Coronary artery (tissue), 2 donors: ENCODE measurements around the gene CACNA1S.

ENCODE experiments used
- DNase-seq: peaks from one replicate; pipeline ENCODE4 v3.0.0-alpha.2; 2017; ENCODE audit warnings: low spot score
- H3K27ac ChIP-seq, 2 donors: fragments of 200-600 bp; sonication (generic); one replicate each; pipeline ENCODE4 v1.5.1; 2016 to 2019
- H3K4me3 ChIP-seq: fragments of 200-600 bp; sonication (generic); 2 replicates; pipeline ENCODE4 v1.5.1; 2016; ENCODE audit warnings: mild to moderate bottlenecking, moderate library complexity
- CTCF ChIP-seq: fragments of 200-600 bp; sonication (generic); IDR thresholded peaks from one replicate; pipeline ENCODE4 v1.5.1; 2019; ENCODE audit warnings: antibody characterized with exemption

The CACNA1S gene

GRCh38 chr1:201153474-201154388 lies 41.5 kb upstream of the CACNA1S start:
- TF ChIP-seq CTCF, result no peak
- peak overlapping the region; percentile 63 to 75 for H3K27ac ChIP-seq
- peak overlapping the region; percentile 82 for H3K4me3 ChIP-seq
- no peak for DNase-seq

GRCh38 chr1:201149400-201149799 lies 37.2 kb upstream of the CACNA1S start:
- H3K4me3 ChIP-seq, result no peak overlapping the region
- DNase-seq, result peak; percentile 31
- no peak overlapping the region for H3K27ac ChIP-seq
- TF ChIP-seq CTCF, result no peak

- peak; percentile 62 for DNase-seq
- Histone ChIP-seq H3K4me3 (no peak overlapping the region), H3K27ac (no peak overlapping the region)
- no peak for TF ChIP-seq CTCF
Observed at GRCh38 chr1:201147396-201148015, 35.3 kb upstream of the CACNA1S start.

GRCh38 chr1:201146626-201147390 lies 34.6 kb upstream of the CACNA1S start:
- Histone ChIP-seq H3K27ac (no peak overlapping the region), H3K4me3 (no peak overlapping the region)
- TF ChIP-seq CTCF, result no peak
- DNase-seq, result peak; percentile 24

- Histone ChIP-seq H3K4me3 (no peak overlapping the region), H3K27ac (no peak overlapping the region)
- DNase-seq, result no peak
- TF ChIP-seq CTCF, result no peak
Observed at GRCh38 chr1:201145816-201146215, 33.6 kb upstream of the CACNA1S start.

GRCh38 chr1:201145132-201145531 lies 32.9 kb upstream of the CACNA1S start:
- DNase-seq, result no peak
- no peak for TF ChIP-seq CTCF
- Histone ChIP-seq H3K27ac (no peak overlapping the region), H3K4me3 (no peak overlapping the region)
